Measurements from ENCODE around the gene GIT2.

Gene GIT2

DNA sequence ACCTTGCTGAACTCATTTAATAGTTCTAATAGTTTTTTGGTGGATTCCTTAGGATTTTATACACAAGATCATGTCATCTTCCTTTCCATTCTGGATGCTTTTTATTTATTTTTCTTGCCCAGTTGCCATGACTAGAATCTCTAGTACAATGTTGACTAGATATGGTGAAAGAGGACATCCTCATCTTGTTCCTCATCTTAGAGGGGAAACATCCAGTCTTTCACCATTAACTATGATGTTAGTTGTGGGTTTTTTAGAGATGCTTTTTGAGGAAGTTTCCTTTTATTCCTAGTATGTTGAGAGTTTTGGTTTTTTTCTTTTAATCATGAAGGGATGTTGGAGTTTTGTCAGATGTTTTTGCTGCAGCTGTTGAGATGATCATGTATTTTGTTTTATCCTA is 11.7 kb upstream of the GIT2 start:
- intact Hi-C loops (cut with DNase I), result no loop called here
- no peak for DNase-seq

- no peak for DNase-seq
- intact Hi-C loops (cut with DNase I), result no loop called here
These were observed 9.9 kb upstream of the GIT2 start for GRCh38 chr12:110006115-110006514.

DNA sequence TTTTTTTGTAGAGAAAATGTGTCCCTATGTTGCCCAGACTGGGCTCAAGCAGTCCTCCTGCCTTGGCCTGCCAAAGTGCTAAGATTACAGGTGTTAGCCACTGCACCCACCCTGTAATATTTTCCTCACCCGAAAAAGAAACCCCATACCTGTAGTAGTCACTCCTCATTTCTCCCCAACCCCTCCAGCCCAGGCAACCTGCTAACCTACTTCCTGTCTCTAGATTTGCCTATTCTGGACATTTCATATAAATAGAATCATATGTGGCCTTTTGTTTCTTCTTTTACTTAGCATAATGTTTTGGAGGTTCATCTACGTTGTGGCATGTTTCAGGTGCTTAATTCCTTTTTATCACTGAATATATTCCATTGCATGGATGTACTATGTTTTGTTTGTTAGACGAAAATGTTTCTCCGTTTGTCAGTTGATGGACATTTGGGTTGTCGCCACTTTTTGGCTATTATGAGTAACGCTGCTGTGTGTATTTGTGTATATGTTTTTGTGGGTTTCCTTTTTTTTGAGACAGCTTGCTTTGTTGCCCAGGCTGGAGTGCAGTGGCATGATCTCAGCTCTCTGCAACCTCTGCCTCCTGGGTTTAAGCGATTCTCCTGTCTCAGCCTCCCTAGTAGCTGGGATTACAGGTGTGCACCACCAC is 9.3 kb upstream of the GIT2 start:
- intact Hi-C loops (cut with DNase I), result no loop called here
- no peak for DNase-seq

DNA sequence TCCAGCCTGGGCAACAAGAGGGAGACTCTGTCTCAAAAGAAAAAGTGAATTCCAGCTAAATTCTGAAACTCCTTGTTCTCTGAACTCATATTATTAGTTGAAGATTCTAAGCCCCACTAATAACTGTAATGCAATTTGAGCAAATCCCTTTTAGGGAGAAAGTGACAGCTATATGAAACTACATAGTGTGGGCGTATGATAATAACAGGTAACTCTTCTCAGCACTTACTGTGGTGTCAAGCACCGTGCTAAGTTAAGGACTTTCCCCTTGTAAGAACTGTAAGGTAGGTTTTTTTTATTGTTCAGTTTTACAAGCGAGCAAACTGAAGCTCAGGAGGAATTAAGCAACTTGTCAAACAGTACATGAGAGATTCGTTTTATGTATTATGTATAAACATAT is 8.4 kb upstream of the GIT2 start:
- DNase-seq, result peak in 1 of 42 donors; percentile 64
- intact Hi-C loops (cut with DNase I), result no loop called here

GRCh38 chr12:110002676-110003515 is 6.7 kb upstream of the GIT2 start:
- DNase-seq, result no peak
- intact Hi-C loops (cut with DNase I), result no loop called here

DNA sequence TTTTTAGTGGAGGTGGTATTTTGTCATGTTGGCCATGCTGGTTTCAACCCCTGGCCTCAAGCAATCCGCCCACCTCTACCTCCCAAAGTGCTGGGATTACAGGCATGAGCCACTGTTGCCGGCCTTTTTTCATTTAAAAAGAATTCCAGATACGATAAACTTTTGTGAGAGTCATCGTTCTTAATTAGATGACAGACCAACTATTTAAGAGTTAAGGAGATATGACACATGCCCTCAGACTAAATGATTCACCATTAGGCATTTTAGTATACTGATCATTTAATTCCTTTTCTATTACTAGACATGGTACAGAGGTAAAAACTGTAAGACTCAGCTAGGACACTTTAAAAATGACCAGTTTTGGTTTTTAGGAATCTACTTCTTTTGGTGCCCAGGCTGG is 5.4 kb upstream of the GIT2 start:
- intact Hi-C loops (cut with DNase I), result no loop called here
- DNase-seq, result no peak

GRCh38 chr12:109999983-110000505 is 3.9 kb upstream of the GIT2 start:
- DNase-seq, result peak in 11 of 42 donors; percentile 25 to 54 (median 38)
- intact Hi-C loops (cut with DNase I), result no loop called here

DNA sequence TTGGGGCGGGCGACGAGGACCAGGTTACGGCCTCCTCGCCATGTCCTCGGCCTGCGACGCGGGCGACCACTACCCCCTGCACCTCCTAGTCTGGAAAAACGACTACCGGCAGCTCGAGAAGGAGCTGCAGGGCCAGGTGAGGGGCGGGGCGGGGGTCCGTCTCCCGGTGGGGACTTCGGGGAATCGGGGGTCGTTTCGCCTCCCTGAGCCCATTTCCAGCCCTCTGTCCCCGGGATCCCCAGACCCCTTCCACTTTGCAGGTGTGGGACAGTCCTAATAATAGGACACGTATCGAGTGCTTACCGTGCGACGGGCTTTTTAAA is 3.4 kb upstream of the GIT2 start:
- no peak for DNase-seq
- intact Hi-C loops (cut with DNase I), result no loop called here

- intact Hi-C loops (cut with DNase I), result no loop called here
- peak; percentile 83 to 97 (median 92) for DNase-seq
These were observed 2.9 kb upstream of the GIT2 start, which contains the start of gene ANKRD13A for GRCh38 chr12:109998904-109999648. ANKRD13A (plus strand) TSS chr12:109999430; CDS start chr12:109999689, 259 bp downstream.

- intact Hi-C loops (cut with DNase I), result no loop called here
- DNase-seq, result no peak
These were observed 2.2 kb upstream of the GIT2 start for GRCh38 chr12:109998241-109998903.

DNA sequence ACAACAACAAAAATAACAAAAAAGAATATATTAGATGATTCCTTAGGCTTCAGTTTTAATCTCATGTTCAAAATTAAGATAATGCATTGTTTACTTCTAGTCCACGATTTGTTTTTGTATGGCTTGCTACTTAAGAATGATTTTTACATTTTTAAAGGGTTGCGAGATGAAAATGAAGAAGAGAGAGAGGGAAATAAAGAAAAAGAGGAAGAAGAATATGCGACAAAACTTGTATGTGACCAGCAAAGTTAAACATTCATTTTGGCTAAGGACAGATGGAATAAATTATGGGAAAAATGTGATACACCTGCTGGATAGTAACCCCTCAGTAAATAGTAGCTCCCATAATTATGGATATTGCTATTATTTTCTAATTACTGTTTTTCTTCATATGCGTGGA is 1.2 kb upstream of the GIT2 start:
- intact Hi-C loops (cut with DNase I), result no loop called here

GRCh38 chr12:109996483-109996853 is 300 bp upstream of the GIT2 start:
- intact Hi-C loops (cut with DNase I), result no loop called here
- no peak for DNase-seq

More for the DNA sequence above, 1.2 kb upstream of the GIT2 start:
- no peak for DNase-seq

DNA sequence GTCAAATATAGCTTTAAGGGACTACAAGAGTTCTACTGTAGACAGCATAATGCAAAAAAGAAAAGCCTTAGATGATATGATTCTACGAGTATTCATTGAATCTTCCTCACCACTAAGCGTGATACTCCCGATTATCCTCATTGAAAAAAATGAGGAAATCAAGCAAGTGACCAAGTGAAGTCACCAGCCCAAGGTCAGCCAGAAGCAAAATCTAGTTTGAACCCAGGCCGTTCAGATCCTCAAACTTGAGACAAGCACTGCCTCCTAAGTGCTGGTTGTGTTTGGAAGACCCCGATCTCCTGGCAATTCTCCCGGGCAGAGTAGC is 845 bp downstream of the GIT2 start:
- peak in 2 of 42 donors; percentile 32 to 49 for DNase-seq
- intact Hi-C loops (cut with DNase I), result no loop called here

DNA sequence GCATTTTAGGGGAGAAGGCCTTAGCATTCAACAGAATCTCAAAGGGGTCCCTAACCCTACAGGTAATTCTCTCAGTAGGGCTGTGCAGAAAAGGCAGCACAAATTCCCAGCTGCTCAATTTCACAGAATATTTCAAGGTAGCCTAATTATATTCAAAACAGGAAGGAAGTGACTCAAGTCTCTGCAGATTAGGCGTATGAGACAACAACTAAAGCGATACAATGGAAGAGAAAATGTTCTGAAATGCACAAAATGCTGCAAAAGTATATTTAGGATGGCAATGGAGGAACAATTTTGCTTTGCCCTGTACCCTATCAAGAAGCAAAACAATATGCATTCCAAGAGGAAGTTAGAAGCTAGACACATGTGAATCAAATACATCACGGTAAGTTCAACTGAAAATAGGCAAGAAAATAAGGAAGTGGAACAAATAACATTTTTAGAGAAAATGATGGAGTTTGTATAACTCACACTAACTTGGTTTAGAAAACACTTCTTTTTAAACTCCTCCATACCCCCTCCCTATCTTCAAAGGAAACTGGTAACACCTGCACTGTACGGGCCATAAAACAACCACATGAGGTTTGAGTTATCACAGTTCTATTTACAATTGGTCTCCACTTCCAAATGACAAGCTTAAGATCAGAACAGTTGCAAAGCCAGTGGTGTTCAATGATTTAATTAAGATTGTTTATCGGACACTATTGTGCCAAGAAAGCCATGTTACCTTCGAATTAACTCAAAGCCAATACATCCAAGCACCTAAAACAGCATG is 1.6 kb downstream of the GIT2 start:
- intact Hi-C loops (cut with DNase I), result no loop called here
- no peak for DNase-seq

DNA sequence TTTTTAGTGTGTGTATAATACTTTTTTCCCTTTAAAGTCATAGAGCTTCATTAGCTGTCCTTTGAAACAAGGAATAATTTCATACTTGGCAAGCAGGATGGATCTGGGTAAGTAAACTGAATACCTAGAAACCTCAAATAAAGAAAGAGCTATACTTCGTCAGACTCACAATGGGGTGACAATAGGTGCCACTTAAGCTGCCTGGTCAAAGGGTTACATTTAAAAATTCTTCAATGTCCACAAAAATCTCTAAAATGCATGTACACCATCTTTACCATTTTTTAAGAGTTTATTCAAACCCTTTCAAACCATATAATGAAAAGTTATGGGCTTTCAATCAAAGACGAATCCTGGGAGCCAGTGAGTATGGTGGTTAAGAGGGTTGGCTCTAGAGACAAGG is 3.1 kb downstream of the GIT2 start:
- intact Hi-C loops (cut with DNase I), result no loop called here
- DNase-seq, result no peak

DNA sequence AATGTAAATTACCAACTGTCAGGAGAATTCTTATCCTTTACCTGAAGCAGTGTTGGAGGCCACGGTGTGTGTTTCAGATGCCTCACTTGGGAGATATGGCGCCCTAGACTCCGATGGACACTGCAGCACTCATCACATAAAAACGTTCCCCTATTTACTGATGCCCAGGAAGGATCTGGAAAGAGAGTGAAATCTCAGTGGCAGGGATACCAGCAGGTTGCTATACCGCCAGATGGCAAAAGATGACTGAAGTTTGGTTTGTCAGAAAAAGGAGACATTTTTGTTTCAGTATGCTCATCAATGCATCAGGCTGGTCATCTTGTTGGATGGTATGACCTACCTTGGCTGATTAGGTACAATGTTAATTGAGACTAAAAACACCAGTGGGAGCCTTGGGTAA is 4.6 kb downstream of the GIT2 start:
- intact Hi-C loops (cut with DNase I), result no loop called here

DNA sequence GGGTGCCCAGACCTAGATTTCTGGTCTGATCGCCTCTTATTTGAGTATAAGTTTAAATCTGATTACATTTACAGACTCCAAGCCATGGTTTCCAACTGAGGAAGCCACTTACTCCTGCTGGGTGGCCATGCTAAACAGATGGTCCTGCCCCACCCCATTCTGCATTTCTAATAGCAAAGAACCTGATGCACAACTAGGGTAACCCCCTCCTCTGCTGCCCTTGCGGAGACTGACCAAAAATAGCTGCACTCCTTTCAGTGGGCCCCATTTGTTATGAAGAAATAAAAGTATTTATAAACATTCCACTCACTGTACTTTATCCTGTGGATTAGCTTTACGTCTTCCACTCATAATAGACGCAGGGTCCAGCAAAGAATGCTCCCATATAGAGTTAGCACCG is 6.8 kb downstream of the GIT2 start:
- no peak for DNase-seq
- intact Hi-C loops (cut with DNase I), result no loop called here

More for the DNA sequence above, 4.6 kb downstream of the GIT2 start:
- no peak for DNase-seq

GRCh38 chr12:109988903-109989302 is 7.3 kb downstream of the GIT2 start:
- intact Hi-C loops (cut with DNase I), result no loop called here

GRCh38 chr12:109988274-109988673 is 7.9 kb downstream of the GIT2 start:
- no peak for DNase-seq
- intact Hi-C loops (cut with DNase I), result no loop called here

More at GRCh38 chr12:109988903-109989302, 7.3 kb downstream of the GIT2 start:
- no peak for DNase-seq
